Neuronal stem cell (in vitro differentiated cells): ENCODE data around the gene MESD.

Experiments
- DNase-seq: peaks from one replicate; pipeline ENCODE4 v3.0.0-alpha.2; 2013; ENCODE audit warnings: low spot score
- H2AFZ ChIP-seq: one replicate; pipeline ENCODE4 v1.6.1; 2013; ENCODE audit warnings: mild to moderate bottlenecking, low read length, inconsistent platforms
- H2AK5ac ChIP-seq: 2 replicates; pipeline ENCODE4 v1.6.1; 2013; ENCODE audit warnings: low read depth, mild to moderate bottlenecking, inconsistent platforms, low read length, moderate library complexity, mixed read lengths
- H2BK120ac ChIP-seq: 2 replicates; pipeline ENCODE4 v1.6.1; 2013; ENCODE audit warnings: low read depth, mild to moderate bottlenecking, inconsistent platforms, low read length, moderate library complexity, mixed read lengths
- H2BK12ac ChIP-seq: one replicate; pipeline ENCODE4 v1.6.1; 2013; ENCODE audit warnings: low read length, inconsistent platforms
- H2BK15ac ChIP-seq: 2 replicates; pipeline ENCODE4 v1.6.1; 2013; ENCODE audit warnings: mild to moderate bottlenecking, low read length, inconsistent platforms, mixed read lengths
- H2BK5ac ChIP-seq: one replicate; pipeline ENCODE4 v1.6.1; 2013; ENCODE audit warnings: inconsistent platforms, mild to moderate bottlenecking, low read length, moderate library complexity
- H3K14ac ChIP-seq: one replicate; pipeline ENCODE4 v1.6.1; 2013; ENCODE audit warnings: low read length, inconsistent platforms
- H3K18ac ChIP-seq: 2 replicates; pipeline ENCODE4 v1.6.1; 2013; ENCODE audit warnings: low read length, inconsistent platforms
- H3K23ac ChIP-seq: 2 replicates; pipeline ENCODE4 v1.6.1; 2013; ENCODE audit warnings: low read depth, mild to moderate bottlenecking, mixed read lengths, low read length, inconsistent platforms; ENCODE audit not compliant: poor library complexity
- H3K27ac ChIP-seq: replicated peaks from 3 replicates; pipeline ENCODE4 v1.5.1; 2013; ENCODE audit warnings: low read length, inconsistent platforms
- H3K27me3 ChIP-seq, 3 experiments: 2 replicates each; pipeline ENCODE4 v1.6.1; 2013; ENCODE audit warnings: low read length in 3 of 3, mild to moderate bottlenecking in 2 of 3, inconsistent platforms in 1 of 3, low read depth in 1 of 3, mixed read lengths in 1 of 3, moderate library complexity in 1 of 3; ENCODE audit not compliant: control insufficient read depth in 3 of 3, insufficient read depth in 3 of 3
- H3K36me3 ChIP-seq, 2 donors: replicated peaks in 1 of 2; 2 replicates each; pipeline ENCODE4 v1.6.1; 2013; ENCODE audit warnings: low read length in 2 of 2; ENCODE audit not compliant: control insufficient read depth in 2 of 2, insufficient read depth in 2 of 2
- H3K4ac ChIP-seq: 2 replicates; pipeline ENCODE4 v1.6.1; 2013; ENCODE audit warnings: inconsistent platforms, mild to moderate bottlenecking, low read length, moderate library complexity
- H3K4me1 ChIP-seq, 2 donors: 1 replicate in 1 of 2; 2 replicates in 1 of 2; pipeline ENCODE4 v1.6.1; 2013; ENCODE audit warnings: low read length in 2 of 2, low read depth in 1 of 2; ENCODE audit not compliant: control insufficient read depth in 2 of 2, insufficient read depth in 1 of 2
- H3K4me2 ChIP-seq: one replicate; pipeline ENCODE4 v1.6.1; 2013; ENCODE audit warnings: mild to moderate bottlenecking, low read length, inconsistent platforms; ENCODE audit not compliant: insufficient read depth, poor library complexity, severe bottlenecking
- H3K4me3 ChIP-seq, 2 donors: 2 replicates each; pipeline ENCODE4 v1.5.1; 2013; ENCODE audit warnings: low read length in 2 of 2, mild to moderate bottlenecking in 2 of 2, inconsistent platforms in 1 of 2, moderate library complexity in 1 of 2
- H3K79me1 ChIP-seq: one replicate; pipeline ENCODE4 v1.6.1; 2013; ENCODE audit warnings: low read depth, mild to moderate bottlenecking, inconsistent platforms, low read length, moderate library complexity
- H3K9ac ChIP-seq: one replicate; pipeline ENCODE4 v1.6.1; 2013; ENCODE audit warnings: mild to moderate bottlenecking, low read depth, low read length, inconsistent platforms; ENCODE audit not compliant: poor library complexity
- H3K9me3 ChIP-seq, 2 donors: replicated peaks in 1 of 2; 2 replicates each; pipeline versions ENCODE3 to v1.6.1; 2013; ENCODE audit warnings: low read length in 2 of 2, mild to moderate bottlenecking in 2 of 2, inconsistent platforms in 1 of 2, low read depth in 1 of 2, mixed read lengths in 1 of 2, moderate library complexity in 1 of 2; ENCODE audit not compliant: control insufficient read depth in 2 of 2, insufficient read depth in 1 of 2
- H4K8ac ChIP-seq: one replicate; pipeline ENCODE4 v1.6.1; 2013; ENCODE audit warnings: low read depth, mild to moderate bottlenecking, inconsistent platforms, low read length, moderate library complexity
- H4K91ac ChIP-seq: one replicate; pipeline ENCODE4 v1.6.1; 2013; ENCODE audit warnings: low read length, low read depth, mild to moderate bottlenecking, inconsistent platforms; ENCODE audit not compliant: poor library complexity
- WGBS, 2 donors: extraction: QIAGEN DNeasy Blood & Tissue Kit; methylation state at CpG; one replicate each; pipeline ENCODE4 v1.1.7; 2013; ENCODE audit warnings: missing lambda C conversion rate in 2 of 2, mixed read lengths in 1 of 2; ENCODE audit not compliant: insufficient read length in 2 of 2, insufficient replicate concordance in 1 of 2; ENCODE audit errors: extremely low coverage in 2 of 2; 5-methylcytosine and 5-hydroxymethylcytosine counted together

MESD gene

GRCh38 chr15:80932989-80933388, 56.6 kb downstream of the MESD start:
- no peaks in the 10 kb centered on the region for H3K9me3 ChIP-seq
- peaks cover 6 to 8% of the 10 kb centered on the region in 2 donors for H3K4me1 ChIP-seq
- no peak overlapping the region for H3K4me2 ChIP-seq
- H3K36me3 ChIP-seq: no peaks in the 10 kb centered on the region
- H3K79me1 ChIP-seq: no peaks in the 10 kb centered on the region
- H3K4me3 ChIP-seq: no peak overlapping the region
- no peak overlapping the region for H3K23ac ChIP-seq
- no peak overlapping the region for H2BK5ac ChIP-seq
- H4K8ac ChIP-seq: no peak overlapping the region
- H2AFZ ChIP-seq: no peak overlapping the region
- no peak overlapping the region for H3K4ac ChIP-seq
- no peak overlapping the region for H3K9ac ChIP-seq
- H3K27ac ChIP-seq: no peak overlapping the region
- no CpG with 5 or more reads among the region's 15 CpGs for WGBS, 2 donors
- no peak overlapping the region for H2AK5ac ChIP-seq
- H4K91ac ChIP-seq: no peak overlapping the region
- H2BK15ac ChIP-seq: no peak overlapping the region
- no peak overlapping the region for H2BK120ac ChIP-seq
- H3K27me3 ChIP-seq: no peaks in the 10 kb centered on the region
- no peak overlapping the region for H3K14ac ChIP-seq
- DNase-seq: no peak
- H3K18ac ChIP-seq: no peak overlapping the region
- H2BK12ac ChIP-seq: no peak overlapping the region

GRCh38 chr15:80932513-80932815, 57.2 kb downstream of the MESD start:
- Histone ChIP-seq H2BK120ac (no peak overlapping the region), H3K4me2 (no peak overlapping the region), H3K79me1 (no peaks in the 10 kb centered on the region), H3K36me3 (no peaks in the 10 kb centered on the region), H3K4ac (no peak overlapping the region), H3K9me3 (no peaks in the 10 kb centered on the region), H2BK5ac (no peak overlapping the region), H3K4me1 (peaks cover 6 to 8% of the 10 kb centered on the region in 2 donors), H4K8ac (no peak overlapping the region), H2AK5ac (no peak overlapping the region), H3K9ac (no peak overlapping the region), H2AFZ (no peak overlapping the region), H3K23ac (no peak overlapping the region), H3K4me3 (no peak overlapping the region), H4K91ac (no peak overlapping the region), H3K27me3 (no peaks in the 10 kb centered on the region), H2BK12ac (no peak overlapping the region), H3K14ac (no peak overlapping the region), H3K18ac (no peak overlapping the region), H2BK15ac (no peak overlapping the region), H3K27ac (no peak overlapping the region)
- DNase-seq: no peak
- no CpG with 5 or more reads among the region's 5 CpGs for WGBS, 2 donors

- H3K36me3 ChIP-seq: no peaks in the 10 kb centered on the region
- H2BK12ac ChIP-seq: no peak overlapping the region
- no peak overlapping the region for H2BK120ac ChIP-seq
- no peak overlapping the region for H3K14ac ChIP-seq
- no peak overlapping the region for H3K9ac ChIP-seq
- H3K4ac ChIP-seq: no peak overlapping the region
- no peak overlapping the region for H2AFZ ChIP-seq
- H3K4me2 ChIP-seq: no peak overlapping the region
- H3K18ac ChIP-seq: no peak overlapping the region
- H2BK15ac ChIP-seq: no peak overlapping the region
- no peak overlapping the region for H3K23ac ChIP-seq
- WGBS, 2 donors: no CpG with 5 or more reads among the region's 20 CpGs
- DNase-seq: no peak
- no peak overlapping the region for H4K8ac ChIP-seq
- H2AK5ac ChIP-seq: no peak overlapping the region
- peaks cover 6 to 8% of the 10 kb centered on the region in 2 donors for H3K4me1 ChIP-seq
- no peak overlapping the region for H3K4me3 ChIP-seq
- no peak overlapping the region for H2BK5ac ChIP-seq
- H3K27me3 ChIP-seq: no peaks in the 10 kb centered on the region
- H3K27ac ChIP-seq: no peak overlapping the region
- no peaks in the 10 kb centered on the region for H3K79me1 ChIP-seq
- H4K91ac ChIP-seq: no peak overlapping the region
- H3K9me3 ChIP-seq: no peaks in the 10 kb centered on the region
Measured at GRCh38 chr15:80931721-80932512, 57.7 kb downstream of the MESD start.

- Histone ChIP-seq H3K4me3 (no peak overlapping the region), H4K8ac (no peak overlapping the region), H4K91ac (no peak overlapping the region), H2BK15ac (no peak overlapping the region), H3K4me1 (peaks cover 6 to 8% of the 10 kb centered on the region in 2 donors), H3K18ac (no peak overlapping the region), H2AFZ (no peak overlapping the region), H3K4me2 (no peak overlapping the region), H3K36me3 (no peaks in the 10 kb centered on the region), H2BK5ac (no peak overlapping the region), H3K27ac (no peak overlapping the region), H2AK5ac (no peak overlapping the region), H3K23ac (no peak overlapping the region), H2BK120ac (no peak overlapping the region), H3K79me1 (no peaks in the 10 kb centered on the region), H3K4ac (no peak overlapping the region), H2BK12ac (no peak overlapping the region), H3K9me3 (no peaks in the 10 kb centered on the region), H3K14ac (no peak overlapping the region), H3K27me3 (no peaks in the 10 kb centered on the region), H3K9ac (no peak overlapping the region)
- no peak for DNase-seq
- no CpG with 5 or more reads among the region's 2 CpGs for WGBS, 2 donors
Measured at GRCh38 chr15:80931191-80931590, 58.4 kb downstream of the MESD start.
